Common myeloid progenitor, CD34-positive (primary cell): Measurements from ENCODE around the gene TMEM208.
A peak's percentile ranks its signal among the peaks of the same experiment; 100 is the strongest.

ENCODE experiments used
- CTCF ChIA-PET: fragments of 350-600 bp; sonication (Branson Sonifier 250); formaldehyde crosslinking; loops from one replicate; lab custom pipeline; 2021; ENCODE audit warnings: antibody characterized with exemption; lab: Charles Lee
- POLR2A ChIA-PET: fragments of 350-600 bp; sonication (Branson Sonifier 250); formaldehyde crosslinking; loops from one replicate; lab custom pipeline; 2021; ENCODE audit warnings: antibody characterized with exemption; lab: Charles Lee
- DNase-seq, 3 donors: peaks; one replicate each; pipeline versions ENCODE4 v3.0.0 to v3.0.0-alpha.2; 2013
- H3K27ac ChIP-seq, 2 experiments: 1 replicate in 1 of 2; 2 replicates in 1 of 2; pipeline ENCODE4 v1.7.0; 2013; ENCODE audit warnings: inconsistent platforms in 2 of 2, low read length in 2 of 2, mild to moderate bottlenecking in 2 of 2, low read depth in 1 of 2, moderate library complexity in 1 of 2; ENCODE audit not compliant: severe bottlenecking in 2 of 2, insufficient read depth in 1 of 2, poor library complexity in 1 of 2
- H3K27me3 ChIP-seq, 5 experiments: replicated peaks in 2 of 5; 1 replicate in 3 of 5; 2 replicates in 2 of 5; pipeline versions ENCODE4 v1.6.1 to v1.7.0; 2013; ENCODE audit warnings: low read length in 4 of 5, mild to moderate bottlenecking in 2 of 5, moderate library complexity in 2 of 5, inconsistent platforms in 1 of 5; ENCODE audit not compliant: insufficient read depth in 5 of 5, control insufficient read depth in 4 of 5
- H3K36me3 ChIP-seq, 4 experiments: 1 replicate in 2 of 4; 2 replicates in 2 of 4; pipeline versions ENCODE4 v1.6.1 to v1.7.0; 2013; ENCODE audit warnings: low read length in 3 of 4, control low read depth in 1 of 4, mild to moderate bottlenecking in 1 of 4; ENCODE audit not compliant: control insufficient read depth in 4 of 4, insufficient read depth in 4 of 4
- H3K4me1 ChIP-seq, 4 experiments: 1 replicate in 3 of 4; 2 replicates in 1 of 4; pipeline versions ENCODE4 v1.6.1 to v1.7.1; 2013; ENCODE audit warnings: low read length in 3 of 4, mild to moderate bottlenecking in 3 of 4, control low read depth in 1 of 4, inconsistent platforms in 1 of 4, moderate library complexity in 1 of 4; ENCODE audit not compliant: control insufficient read depth in 4 of 4, insufficient read depth in 4 of 4; ENCODE audit errors: control extremely low read depth in 1 of 4
- H3K4me3 ChIP-seq, 7 experiments: 1 replicate in 4 of 7; 2 replicates in 3 of 7; pipeline versions ENCODE4 v1.5.1 to v1.7.0; 2013; ENCODE audit warnings: mild to moderate bottlenecking in 7 of 7, low read length in 6 of 7, moderate library complexity in 6 of 7, inconsistent platforms in 2 of 7, low read depth in 2 of 7, control low read depth in 1 of 7; ENCODE audit not compliant: insufficient read depth in 4 of 7, control insufficient read depth in 1 of 7; ENCODE audit errors: extremely low read depth in 1 of 7
- H3K9me3 ChIP-seq, 5 experiments: 1 replicate in 4 of 5; 2 replicates in 1 of 5; pipeline versions ENCODE4 v1.6.1 to v1.7.1; 2013; ENCODE audit warnings: low read length in 4 of 5, mild to moderate bottlenecking in 2 of 5, inconsistent platforms in 1 of 5, low read depth in 1 of 5, moderate library complexity in 1 of 5; ENCODE audit not compliant: control insufficient read depth in 4 of 5, insufficient read depth in 2 of 5; ENCODE audit errors: control extremely low read depth in 1 of 5
- WGBS: methylation state at CpG from one replicate; pipeline ENCODE4 v1.1.5; 2013; ENCODE audit not compliant: insufficient coverage; 5-methylcytosine and 5-hydroxymethylcytosine counted together

Gene TMEM208

DNA sequence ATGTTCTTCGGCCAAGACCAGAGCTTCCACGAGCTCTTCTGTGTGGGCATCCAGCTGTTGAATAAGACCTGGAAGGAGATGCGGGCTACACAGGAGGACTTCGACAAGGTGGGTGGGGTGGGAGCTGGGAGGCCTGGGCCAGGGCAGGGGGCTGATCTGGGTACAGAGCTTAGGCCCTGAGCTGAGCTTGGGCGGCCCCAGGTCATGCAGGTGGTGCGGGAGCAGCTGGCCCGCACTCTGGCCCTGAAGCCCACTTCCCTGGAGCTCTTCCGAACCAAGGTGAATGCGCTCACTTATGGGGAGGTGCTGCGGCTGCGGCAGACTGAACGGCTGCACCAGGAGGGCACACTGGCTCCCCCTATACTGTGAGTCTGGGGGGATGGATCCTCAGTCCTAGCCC, 24.5 kb upstream of the TMEM208 start:
- CTCF ChIA-PET = interaction anchor here (1.1 to 1.8 kb wide), 4 partner anchors 8 to 46 kb away, joined by 3 to 7 read pairs (median 4); partner anchors contain the start of gene SLC9A5
- WGBS = 97% methylated on average over 12 of the region's 12 CpGs

DNA sequence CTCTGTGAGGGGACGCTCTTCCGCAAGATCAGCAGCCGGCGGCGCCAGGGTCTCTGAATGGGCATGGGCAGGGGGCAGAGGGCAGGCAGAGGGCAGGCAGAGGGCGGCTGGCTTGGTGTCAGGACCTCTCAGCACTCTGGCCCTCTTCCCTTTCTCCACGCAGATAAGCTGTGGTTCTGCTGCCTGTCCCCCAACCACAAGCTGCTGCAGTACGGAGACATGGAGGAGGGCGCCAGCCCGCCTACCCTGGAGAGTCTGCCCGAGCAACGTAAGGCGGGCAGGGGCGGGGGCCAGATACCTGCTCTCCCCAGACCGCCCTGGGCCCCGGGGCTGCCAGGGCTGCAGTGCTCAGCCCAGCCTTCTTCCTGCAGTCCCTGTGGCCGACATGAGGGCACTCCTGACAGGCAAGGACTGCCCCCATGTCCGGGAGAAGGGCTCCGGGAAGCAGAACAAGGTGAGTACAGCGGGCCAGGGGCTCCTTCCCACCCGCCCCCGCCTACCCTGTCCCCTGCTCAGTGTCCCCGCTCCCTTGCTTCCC, 23.9 kb upstream of the TMEM208 start:
- ChIA-PET CTCF (interaction anchor here (0.5 to 4.0 kb wide), 5 partner anchors 8 to 610 kb away, joined by 3 to 17 read pairs (median 6); partner anchors contain the start of gene E2F4), POLR2A (interaction anchor here (1.3 kb wide), 1 partner anchor 14 kb away, joined by 3 read pairs; no protein-coding TSS in a partner anchor)
- no peaks in the 10 kb centered on the region for H3K27me3 ChIP-seq
- DNase-seq = peak in 1 of 3 donors; percentile 40
- peaks cover 0 to under 1% (median 0%) of the 10 kb centered on the region in 4 experiments for H3K4me1 ChIP-seq
- H3K9me3 ChIP-seq = no peaks in the 10 kb centered on the region
- H3K36me3 ChIP-seq = peaks cover 3 to 57% (median 32%) of the 10 kb centered on the region in 4 experiments
- H3K4me3 ChIP-seq = no peak overlapping the region
- H3K27ac ChIP-seq = no peak overlapping the region
- WGBS = 93% methylated on average over 18 of the region's 23 CpGs

More for the DNA sequence above, 24.5 kb upstream of the TMEM208 start:
- Histone ChIP-seq H3K36me3 (peaks cover 6 to 63% (median 36%) of the 10 kb centered on the region in 4 experiments), H3K27ac (no peak overlapping the region), H3K9me3 (no peaks in the 10 kb centered on the region), H3K4me3 (no peak overlapping the region), H3K4me1 (peaks cover 0 to 3% (median 0%) of the 10 kb centered on the region in 4 experiments), H3K27me3 (no peaks in the 10 kb centered on the region)
- POLR2A ChIA-PET = interaction anchor here (1.3 kb wide), 1 partner anchor 15 kb away, joined by 3 read pairs; no protein-coding TSS in a partner anchor
- no peak for DNase-seq

DNA sequence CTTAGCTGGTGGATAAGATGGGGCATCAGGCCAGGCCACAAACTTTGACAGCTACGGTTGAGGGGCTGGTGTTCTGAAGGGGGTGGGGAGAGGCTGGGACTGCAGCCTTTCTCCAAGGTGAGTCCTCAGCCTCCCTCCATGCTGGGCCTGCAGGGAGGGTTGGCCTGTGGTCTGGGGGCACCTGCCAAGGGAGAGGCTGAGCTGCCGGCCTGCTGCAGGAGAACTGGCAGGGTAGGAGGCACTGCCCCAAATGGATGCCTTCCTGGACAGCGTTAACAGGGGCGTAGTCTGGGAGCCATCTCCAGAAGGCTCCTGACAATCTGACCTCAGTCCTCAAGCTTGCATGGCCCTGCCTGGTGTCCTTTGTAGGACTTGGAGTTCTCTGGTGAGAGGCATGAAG, 22.9 kb upstream of the TMEM208 start:
- H3K36me3 ChIP-seq = peaks cover 2 to 52% (median 30%) of the 10 kb centered on the region in 4 experiments
- no peak overlapping the region for H3K4me3 ChIP-seq
- H3K27me3 ChIP-seq = no peaks in the 10 kb centered on the region
- ChIA-PET CTCF (interaction anchor here (1.2 to 4.0 kb wide), 2 partner anchors 10 kb away, joined by 5 to 17 read pairs; partner anchors contain the start of gene E2F4), POLR2A (interaction anchor here (0.5 kb wide), 1 partner anchor 641 kb away, joined by 3 read pairs; no protein-coding TSS in a partner anchor)
- 69% methylated on average over 4 of the region's 4 CpGs for WGBS
- DNase-seq = no peak
- H3K9me3 ChIP-seq = no peaks in the 10 kb centered on the region
- H3K4me1 ChIP-seq = no peaks in the 10 kb centered on the region
- no peak overlapping the region for H3K27ac ChIP-seq

DNA sequence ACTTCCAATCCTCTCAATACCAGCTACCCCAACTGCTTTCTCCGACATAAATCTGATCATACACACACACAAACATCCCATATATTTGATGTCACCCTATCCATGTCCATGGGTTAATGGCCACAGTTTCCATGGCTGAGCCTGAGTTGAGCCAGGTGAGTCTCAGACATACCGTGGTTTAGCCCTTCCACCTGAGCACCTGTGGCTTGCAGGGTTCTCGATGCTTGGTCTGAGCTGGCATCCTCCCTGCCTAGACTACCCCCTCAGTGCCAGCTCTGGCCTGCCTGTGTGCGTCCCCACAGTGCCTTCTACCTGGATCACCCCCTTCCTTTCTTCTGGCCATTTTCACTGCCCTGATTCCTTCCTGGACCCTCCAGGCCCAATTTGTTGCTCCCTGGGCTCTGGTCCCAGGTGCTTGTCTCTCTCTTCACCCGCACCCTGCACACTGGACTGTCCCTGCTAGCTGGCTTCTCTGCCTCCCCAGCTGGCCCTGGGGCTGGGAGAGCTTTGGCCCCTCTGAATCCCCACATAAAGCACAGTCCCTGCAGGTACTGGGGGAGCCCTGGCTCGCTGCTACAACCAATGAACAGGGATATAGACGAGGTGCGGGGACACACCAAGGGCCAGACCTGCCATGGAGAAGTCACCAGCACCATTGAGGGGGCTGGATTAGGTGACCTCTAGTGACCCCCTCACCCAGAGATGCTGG, 20.6 kb upstream of the TMEM208 start:
- DNase-seq = no peak
- no peak overlapping the region for H3K4me3 ChIP-seq
- H3K4me1 ChIP-seq = no peaks in the 10 kb centered on the region
- POLR2A ChIA-PET = no interaction called here
- CTCF ChIA-PET = interaction anchor here (1.0 to 4.0 kb wide), 2 partner anchors 12 to 21 kb away, joined by 3 to 17 read pairs; partner anchors contain the start of gene E2F4
- H3K27me3 ChIP-seq = no peaks in the 10 kb centered on the region
- WGBS = 99% methylated on average over 8 of the region's 8 CpGs
- H3K27ac ChIP-seq = no peak overlapping the region
- H3K36me3 ChIP-seq = peaks cover 2 to 42% (median 28%) of the 10 kb centered on the region in 4 experiments
- no peaks in the 10 kb centered on the region for H3K9me3 ChIP-seq

DNA sequence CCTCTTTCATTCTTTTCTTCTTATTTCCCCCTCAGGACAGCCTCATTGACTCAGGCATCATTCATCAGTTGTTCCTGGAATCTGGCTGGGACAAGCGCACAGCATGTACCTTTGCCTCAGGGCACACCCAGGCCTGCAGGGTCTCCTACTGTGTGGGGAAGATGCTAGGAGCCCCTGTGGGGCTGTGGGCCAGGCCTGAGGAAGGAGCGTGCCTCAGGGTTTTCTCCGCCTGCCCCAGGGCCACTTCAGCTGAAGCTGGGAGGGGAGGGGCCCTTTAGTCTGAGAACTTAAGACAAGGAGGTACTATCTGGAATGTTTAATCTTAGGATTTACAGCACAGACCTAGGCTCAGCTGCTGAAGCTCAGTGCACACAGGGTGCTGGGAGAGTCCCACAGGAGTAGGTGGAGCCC, 20.1 kb upstream of the TMEM208 start:
- ChIA-PET POLR2A (no interaction called here), CTCF (interaction anchor here (1.0 to 4.0 kb wide), 2 partner anchors 13 to 21 kb away, joined by 3 to 17 read pairs; partner anchors contain the start of gene E2F4)
- Histone ChIP-seq H3K4me3 (no peak overlapping the region), H3K27me3 (no peaks in the 10 kb centered on the region), H3K4me1 (no peaks in the 10 kb centered on the region), H3K36me3 (peaks cover 2 to 37% (median 25%) of the 10 kb centered on the region in 4 experiments), H3K27ac (no peak overlapping the region), H3K9me3 (no peaks in the 10 kb centered on the region)
- 100% methylated on average over 3 of the region's 3 CpGs for whole genome bisulfite sequencing
- no peak for DNase-seq

DNA sequence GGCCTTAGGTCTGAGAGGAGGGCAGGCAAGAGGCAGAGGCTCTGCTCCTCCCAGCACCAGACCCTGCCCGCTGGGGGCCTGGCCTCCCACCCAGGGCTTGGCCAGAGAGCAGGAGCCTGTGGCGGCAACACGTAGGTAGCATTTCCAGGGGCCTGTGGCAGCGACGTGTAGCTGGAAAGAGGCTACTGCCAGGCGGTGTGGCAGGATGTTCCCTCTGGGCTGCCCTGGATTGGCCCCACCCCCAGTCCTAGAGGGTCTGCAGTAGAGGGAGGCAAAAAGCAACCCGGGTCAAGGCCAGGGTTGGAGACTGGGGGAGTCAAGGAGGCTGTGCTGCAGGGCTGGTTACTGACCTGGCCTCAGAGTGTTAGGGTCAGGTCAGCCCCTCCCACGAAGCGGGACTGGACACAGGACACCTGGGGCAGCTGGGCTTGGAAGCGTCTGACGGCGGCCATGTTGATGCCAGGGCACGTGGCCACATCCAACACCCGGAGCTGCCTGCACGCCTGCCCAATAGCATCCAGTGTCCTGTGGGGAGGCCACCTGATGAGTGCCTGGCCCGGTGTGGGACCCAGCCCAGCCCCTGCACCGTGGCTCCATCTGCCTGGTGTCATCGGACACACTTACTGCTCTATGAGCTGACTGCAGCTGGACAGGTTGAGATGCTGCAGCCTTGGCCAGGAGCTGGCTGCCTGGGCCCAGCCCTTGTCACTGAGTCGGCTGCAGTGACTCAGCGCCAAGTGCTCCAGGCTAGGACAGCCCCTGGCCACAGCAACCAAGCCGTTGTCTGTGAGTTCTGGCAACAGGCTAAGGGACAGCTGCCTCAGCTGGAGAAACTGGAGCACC, 19.5 kb upstream of the TMEM208 start:
- WGBS = 98% methylated on average over 17 of the region's 21 CpGs
- POLR2A ChIA-PET = no interaction called here
- no peak overlapping the region for H3K27ac ChIP-seq

More for the DNA sequence above, 19.5 kb upstream of the TMEM208 start:
- CTCF ChIA-PET = interaction anchor here (2.4 kb wide), 1 partner anchor 9 kb away, joined by 12 read pairs; the partner anchor contains the start of gene ELMO3
- H3K36me3 ChIP-seq = peaks cover 0 to 30% (median 20%) of the 10 kb centered on the region in 4 experiments
- H3K4me3 ChIP-seq = no peak overlapping the region
- no peak for DNase-seq
- no peaks in the 10 kb centered on the region for H3K4me1 ChIP-seq
- H3K27me3 ChIP-seq = no peaks in the 10 kb centered on the region
- no peaks in the 10 kb centered on the region for H3K9me3 ChIP-seq
